NT2/D1 (cell line): ENCODE results near the gene CYP2U1.

Source experiments
- SUZ12 ChIP-seq: IDR thresholded peaks from 2 replicates; pipeline ENCODE4 v1.6.1; 2011; ENCODE audit not compliant: insufficient read length, insufficient read depth; ENCODE audit errors: extremely low read depth
- YY1 ChIP-seq: IDR thresholded peaks from 2 replicates; pipeline ENCODE4 v1.6.1; 2011; ENCODE audit not compliant: insufficient read length, insufficient read depth
- ZNF274 ChIP-seq: IDR thresholded peaks from 2 replicates; pipeline ENCODE4 v1.6.1; 2011; ENCODE audit warnings: mild to moderate bottlenecking, low read depth, low read length

DNA sequence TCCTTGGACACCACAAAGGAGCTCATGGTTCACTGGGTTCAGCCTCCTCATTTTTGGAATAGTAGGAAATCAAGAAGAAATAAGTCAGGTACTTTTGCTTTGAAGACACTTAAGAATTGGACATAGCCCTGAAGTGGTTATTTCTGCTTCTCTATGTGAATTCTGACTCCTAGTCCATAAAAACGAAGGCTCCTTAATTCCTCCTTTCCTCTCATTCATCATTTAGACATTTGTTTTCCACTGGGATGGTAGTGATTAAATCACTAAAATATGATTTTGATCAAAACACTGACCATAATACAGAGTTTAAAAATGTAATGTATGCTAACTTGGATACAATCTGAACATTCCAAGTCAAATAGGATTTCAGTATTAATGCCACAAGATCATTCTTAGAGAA is 34.7 kb upstream of the CYP2U1 start:
- TF ChIP-seq ZNF274 = no peak
- no peak for TF ChIP-seq YY1
- TF ChIP-seq SUZ12 = no peak
